Middle frontal gyrus (tissue), 1 donor: Measurements from ENCODE around the gene SLC35E1.
"Not testable (repeated sequence)": the region's sequence is repeated elsewhere in the genome, so short reads cannot be mapped to it uniquely, and the experiment has no call there.

Experiments used
- DNase-seq: peaks from one replicate; pipeline ENCODE4 v3.0.0-alpha.2; 2015; ENCODE audit warnings: low spot score; ENCODE audit errors: extremely low spot score

The SLC35E1 gene

GRCh38 chr19:16581971-16582343 is 9.7 kb upstream of the SLC35E1 start:
- DNase-seq: no peak

- DNase-seq: no peak
These were observed 9.1 kb upstream of the SLC35E1 start for GRCh38 chr19:16581145-16581970.

GRCh38 chr19:16579381-16579780 is 7.2 kb upstream of the SLC35E1 start:
- DNase-seq: no peak

GRCh38 chr19:16577531-16577985 is 5.3 kb upstream of the SLC35E1 start:
- DNase-seq: no peak

- no peak for DNase-seq
These were observed 4.7 kb upstream of the SLC35E1 start for GRCh38 chr19:16576690-16577530.

- DNase-seq: no peak
These were observed 3.9 kb upstream of the SLC35E1 start for GRCh38 chr19:16575861-16576689.

GRCh38 chr19:16575282-16575681 is 3.1 kb upstream of the SLC35E1 start:
- DNase-seq: no peak

GRCh38 chr19:16573925-16574324 is 1.7 kb upstream of the SLC35E1 start:
- DNase-seq: no peak

GRCh38 chr19:16573296-16573695 is 1.1 kb upstream of the SLC35E1 start:
- DNase-seq: no peak

GRCh38 chr19:16571822-16572331 is 338 bp downstream of the SLC35E1 start:
- no peak for DNase-seq

- no peak for DNase-seq
These were observed 932 bp downstream of the SLC35E1 start for GRCh38 chr19:16571283-16571682.

- DNase-seq: no peak
These were observed 2.5 kb downstream of the SLC35E1 start for GRCh38 chr19:16569609-16570320.

- DNase-seq: no peak
These were observed 5.5 kb downstream of the SLC35E1 start for GRCh38 chr19:16566702-16567101.

- DNase-seq: no peak
These were observed 6.1 kb downstream of the SLC35E1 start for GRCh38 chr19:16566161-16566560.

GRCh38 chr19:16564842-16565241 is 7.4 kb downstream of the SLC35E1 start:
- no peak for DNase-seq

- DNase-seq: no peak
These were observed 9.6 kb downstream of the SLC35E1 start for GRCh38 chr19:16562608-16563025.

GRCh38 chr19:16561382-16561781 is 10.8 kb downstream of the SLC35E1 start:
- no peak for DNase-seq

GRCh38 chr19:16559780-16560276 is 12.4 kb downstream of the SLC35E1 start:
- DNase-seq: no peak

- no peak for DNase-seq
These were observed 17.4 kb downstream of the SLC35E1 start for GRCh38 chr19:16554776-16555175.

- not testable (repeated sequence) for DNase-seq
These were observed 20.3 kb downstream of the SLC35E1 start for GRCh38 chr19:16551902-16552301.
